T-helper 1 cell treated with Interleukin-12 subunit alpha and Interleukin-12 subunit beta and Interleukin-4 antibody, amounts not matched to agents 30 μg/mL and 1 μg/mL, for 36 hours (primary cell): ENCODE measurements around the gene BACE1.

Source experiments
- H3K27ac Mint-ChIP-seq: one replicate; pipeline ENCODE4 v1.8.0; 2021; ENCODE audit warnings: mild to moderate bottlenecking, mixed read lengths
- H3K27me3 Mint-ChIP-seq: one replicate; pipeline ENCODE4 v1.8.0; 2021; ENCODE audit warnings: low read depth, mixed read lengths
- H3K36me3 Mint-ChIP-seq: one replicate; pipeline ENCODE4 v1.8.0; 2021; ENCODE audit warnings: low read depth, mixed read lengths
- H3K4me1 Mint-ChIP-seq: one replicate; pipeline ENCODE4 v1.8.0; 2021; ENCODE audit warnings: low read depth, mixed read lengths
- H3K4me3 Mint-ChIP-seq: one replicate; pipeline ENCODE4 v1.8.0; 2021; ENCODE audit warnings: mild to moderate bottlenecking, moderate library complexity, mixed read lengths
- H3K9me3 Mint-ChIP-seq: one replicate; pipeline ENCODE4 v1.8.0; 2021; ENCODE audit warnings: mixed read lengths

Gene BACE1

DNA sequence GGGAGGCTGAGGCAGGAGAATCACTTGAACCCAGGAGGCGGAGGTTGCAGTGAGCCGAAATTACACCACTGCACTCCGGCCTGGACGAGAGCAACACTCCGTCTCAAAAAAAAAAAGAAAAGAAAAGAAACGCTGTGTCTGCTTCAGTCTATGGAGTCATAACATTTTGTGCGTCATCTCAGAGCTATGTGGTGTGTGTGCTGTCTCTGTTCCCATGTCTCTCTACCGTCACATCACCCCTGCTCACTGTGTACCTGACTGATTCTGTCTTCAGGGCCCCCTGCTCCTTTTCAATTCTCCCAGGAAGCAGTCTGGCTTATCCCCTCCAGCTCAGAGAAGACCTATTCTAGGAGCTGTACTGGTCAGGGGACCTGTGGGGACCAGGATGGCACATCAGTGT is 17.9 kb downstream of the BACE1 start:
- H3K4me3 Mint-ChIP-seq: no peak overlapping the region
- H3K4me1 Mint-ChIP-seq: no peaks in the 10 kb centered on the region
- H3K27ac Mint-ChIP-seq: no peak overlapping the region
- no peaks in the 10 kb centered on the region for H3K9me3 Mint-ChIP-seq
- no peaks in the 10 kb centered on the region for H3K36me3 Mint-ChIP-seq
- no peaks in the 10 kb centered on the region for H3K27me3 Mint-ChIP-seq

DNA sequence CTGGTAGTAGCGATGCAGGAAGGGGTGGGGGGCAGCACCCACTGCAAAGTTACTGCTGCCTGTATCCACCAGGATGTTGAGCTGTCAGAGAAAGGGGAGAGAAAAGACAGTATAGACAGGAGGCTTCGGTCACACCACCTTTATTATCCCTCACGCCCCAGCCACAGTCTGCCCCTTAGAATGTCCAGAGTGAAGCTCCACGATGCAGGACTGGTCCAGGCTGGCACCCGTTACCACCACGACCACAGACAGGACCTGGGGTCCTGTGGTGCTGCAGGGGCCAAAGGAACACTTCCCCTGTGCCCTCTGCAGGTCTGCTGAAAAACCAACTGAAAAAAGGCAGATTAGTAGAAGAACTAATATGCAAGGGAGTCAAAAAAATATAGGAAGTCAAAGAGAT is 19.2 kb downstream of the BACE1 start:
- H3K9me3 Mint-ChIP-seq: no peaks in the 10 kb centered on the region
- no peaks in the 10 kb centered on the region for H3K27me3 Mint-ChIP-seq
- no peak overlapping the region for H3K4me3 Mint-ChIP-seq
- no peaks in the 10 kb centered on the region for H3K36me3 Mint-ChIP-seq
- no peak overlapping the region for H3K27ac Mint-ChIP-seq
- no peaks in the 10 kb centered on the region for H3K4me1 Mint-ChIP-seq

DNA sequence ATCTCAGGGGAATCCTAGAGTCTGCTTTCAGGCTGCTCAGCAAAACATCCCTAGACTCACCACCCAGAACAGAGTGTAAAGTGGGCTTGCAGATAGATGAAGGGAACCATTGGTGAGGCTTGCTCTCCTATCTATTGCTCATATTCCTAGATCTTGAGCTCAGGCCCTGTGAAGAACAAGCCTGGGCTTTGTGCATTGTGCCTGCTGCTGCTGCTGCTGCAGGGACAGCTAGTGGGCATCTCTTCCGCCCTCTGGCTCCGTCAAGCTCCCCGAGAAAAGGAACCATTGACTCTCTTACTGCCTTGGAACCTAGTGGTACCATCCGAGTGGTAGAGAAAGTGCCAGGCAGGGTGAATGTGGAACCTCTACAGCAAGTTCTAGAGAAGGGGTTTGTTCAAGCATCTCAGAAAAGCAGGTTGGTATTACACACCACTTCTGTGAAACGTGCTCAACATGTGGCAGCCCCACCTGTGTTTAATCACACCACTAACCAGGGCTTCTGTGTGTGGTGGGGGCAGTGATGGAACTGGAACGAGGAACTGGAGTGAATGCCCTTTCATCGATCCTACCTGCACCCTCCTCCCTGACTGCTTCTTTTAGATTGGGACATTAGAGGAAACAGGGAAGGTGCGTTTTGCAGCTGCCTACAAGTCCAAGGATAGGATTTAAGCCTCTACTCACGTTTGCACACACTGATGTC is 20.5 kb downstream of the BACE1 start:
- no peaks in the 10 kb centered on the region for H3K27me3 Mint-ChIP-seq
- no peaks in the 10 kb centered on the region for H3K9me3 Mint-ChIP-seq

DNA sequence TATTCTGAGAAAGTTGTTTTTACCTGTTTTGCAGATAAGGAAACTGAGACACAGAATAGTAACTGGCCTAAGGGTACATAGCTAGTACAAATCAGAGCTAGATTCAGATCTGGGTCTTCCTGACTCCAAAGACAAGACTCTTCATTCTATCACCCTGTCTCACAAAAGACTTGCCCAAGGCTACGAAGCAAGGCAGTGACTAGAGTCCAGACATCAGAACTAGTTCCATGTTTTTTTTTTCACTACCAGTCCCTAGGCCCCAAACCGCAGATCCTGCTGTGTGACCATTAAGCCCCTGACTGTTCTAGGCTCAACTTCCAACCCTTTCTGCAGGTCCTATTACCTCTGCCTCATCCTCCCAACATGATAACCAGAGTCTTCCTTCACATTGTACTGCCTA is 23.4 kb downstream of the BACE1 start:
- H3K27ac Mint-ChIP-seq: no peak overlapping the region
- H3K4me1 Mint-ChIP-seq: no peaks in the 10 kb centered on the region
- H3K4me3 Mint-ChIP-seq: no peak overlapping the region
- no peaks in the 10 kb centered on the region for H3K9me3 Mint-ChIP-seq
- H3K36me3 Mint-ChIP-seq: no peaks in the 10 kb centered on the region
- H3K27me3 Mint-ChIP-seq: no peaks in the 10 kb centered on the region

More for the DNA sequence above, 20.5 kb downstream of the BACE1 start:
- Mint-ChIP-seq H3K27ac (no peak overlapping the region), H3K4me3 (no peak overlapping the region), H3K36me3 (no peaks in the 10 kb centered on the region), H3K4me1 (no peaks in the 10 kb centered on the region)

DNA sequence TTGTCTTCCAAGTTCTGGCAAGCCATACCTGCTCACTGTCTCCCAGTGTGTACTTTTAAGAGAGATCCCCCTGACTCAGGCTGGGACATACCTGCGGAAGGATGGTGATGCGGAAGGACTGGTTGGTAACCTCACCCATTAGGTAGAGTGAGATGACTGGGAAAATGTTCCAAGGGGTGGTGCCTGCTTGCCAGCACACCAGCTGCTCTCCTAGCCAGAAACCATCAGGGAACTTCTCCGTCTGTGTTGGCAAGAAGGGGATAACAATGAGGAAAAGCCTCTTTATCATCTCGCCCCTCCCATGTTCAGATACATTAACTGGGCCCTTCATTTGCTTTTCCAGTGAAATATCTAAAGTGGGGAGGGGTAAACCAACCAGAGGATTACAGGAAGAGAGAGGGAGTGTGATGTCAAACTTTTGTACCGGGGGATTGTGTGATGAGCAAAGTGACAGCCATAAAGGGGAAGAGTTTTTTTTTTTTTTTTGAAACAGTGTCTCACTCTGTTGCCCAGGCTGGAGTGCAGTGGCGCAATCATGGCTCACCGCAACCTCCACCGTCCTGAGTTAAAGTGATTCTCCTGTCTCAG is 25.2 kb downstream of the BACE1 start, which contains the start of gene BACE1-AS:
TSS of gene BACE1-AS (plus strand) at position 538 of the 588 bp plus-strand sequence.
- Mint-ChIP-seq H3K27ac (no peak within 1 kb of the TSS), H3K9me3 (no peaks in the 10 kb centered on the region), H3K4me1 (no peaks in the 10 kb centered on the region), H3K4me3 (no peak within 1 kb of the TSS), H3K36me3 (peaks cover 2% of the 10 kb centered on the region), H3K27me3 (no peaks in the 10 kb centered on the region)

DNA sequence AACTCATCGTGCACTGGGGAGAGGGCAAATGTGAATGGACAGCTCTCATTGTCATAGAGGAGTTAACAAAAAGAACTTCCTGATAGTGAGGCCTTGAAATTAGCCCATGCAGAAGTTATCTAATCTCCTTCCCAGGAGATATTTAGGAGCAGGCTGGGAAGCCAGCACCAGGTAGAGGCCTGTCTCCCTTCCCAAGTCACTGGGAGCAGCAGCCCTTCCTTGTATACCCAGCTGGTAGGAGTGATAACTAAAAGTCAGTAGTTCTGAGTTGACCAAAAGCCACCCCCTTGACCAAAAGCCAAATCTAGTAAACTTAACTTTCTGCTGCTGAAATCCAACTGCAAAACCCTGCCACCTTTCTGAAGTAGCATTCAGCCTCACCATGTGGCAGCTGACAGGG is 26.3 kb downstream of the BACE1 start:
- Mint-ChIP-seq H3K9me3 (no peaks in the 10 kb centered on the region), H3K27ac (no peak overlapping the region), H3K27me3 (no peaks in the 10 kb centered on the region), H3K4me3 (no peak overlapping the region), H3K36me3 (peaks cover 4% of the 10 kb centered on the region), H3K4me1 (no peaks in the 10 kb centered on the region)

DNA sequence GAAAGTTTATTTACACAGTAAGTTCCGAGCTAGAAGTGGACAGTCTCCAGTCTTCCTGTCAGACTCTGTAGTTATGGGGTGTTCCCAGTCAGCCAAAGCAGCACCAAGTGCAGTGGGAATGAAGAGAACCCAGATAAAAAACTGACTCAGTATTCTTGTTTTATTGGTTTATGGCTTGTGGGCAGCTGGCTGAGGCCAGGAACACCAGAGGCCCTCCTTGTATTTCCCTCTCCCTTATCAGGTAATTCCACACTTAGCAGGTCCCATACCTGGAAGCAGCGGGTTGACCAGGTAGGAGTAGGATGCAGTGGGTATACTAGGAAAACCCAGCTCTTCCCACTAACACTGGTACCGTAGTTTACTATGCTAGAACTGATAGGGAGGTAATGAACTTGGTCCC is 28.4 kb downstream of the BACE1 start:
- Mint-ChIP-seq H3K36me3 (peaks cover 6% of the 10 kb centered on the region), H3K27ac (no peak overlapping the region), H3K4me1 (no peaks in the 10 kb centered on the region), H3K4me3 (no peak overlapping the region), H3K27me3 (no peaks in the 10 kb centered on the region), H3K9me3 (no peaks in the 10 kb centered on the region)

DNA sequence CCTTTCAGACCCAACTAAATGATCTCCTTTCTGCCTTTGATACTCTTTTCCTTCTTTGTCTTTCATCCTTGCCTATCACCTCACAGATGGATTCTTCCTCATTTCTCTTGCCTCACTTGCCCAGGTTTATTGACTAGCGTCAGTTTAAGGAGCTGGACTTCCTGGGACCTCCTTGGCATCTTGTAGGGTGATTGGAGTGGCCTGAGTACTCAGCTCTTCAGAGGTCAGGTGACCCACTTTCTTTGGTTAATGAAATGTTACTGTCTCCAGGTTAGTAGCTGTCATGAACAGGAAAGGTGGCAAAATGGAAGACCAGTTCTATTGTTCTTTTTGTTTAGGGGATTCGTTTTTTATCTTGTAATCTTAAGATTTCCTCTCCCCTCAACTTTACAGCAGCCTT is 29.5 kb downstream of the BACE1 start:
- Mint-ChIP-seq H3K4me1 (no peaks in the 10 kb centered on the region), H3K36me3 (peaks cover 16% of the 10 kb centered on the region), H3K27ac (no peak overlapping the region), H3K9me3 (no peaks in the 10 kb centered on the region), H3K4me3 (no peak overlapping the region), H3K27me3 (no peaks in the 10 kb centered on the region)

DNA sequence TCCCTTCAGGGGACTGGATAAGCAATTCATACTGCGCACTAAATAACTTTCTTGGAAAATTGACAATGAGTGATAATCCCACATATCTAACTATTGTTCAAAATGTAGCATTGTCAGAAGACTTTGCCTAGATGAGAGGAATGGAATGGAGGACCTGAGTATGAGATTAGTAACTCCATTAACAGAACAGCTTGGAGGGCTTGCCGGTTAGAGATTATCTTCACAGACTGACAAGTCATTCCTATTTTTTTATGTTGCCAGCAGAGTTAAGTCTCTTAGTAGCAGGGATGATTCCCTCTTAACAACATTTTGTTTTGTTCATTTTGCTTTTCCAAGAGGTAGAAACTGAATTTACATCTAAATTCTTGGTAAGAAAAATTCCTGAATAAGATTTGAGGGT is 32.0 kb downstream of the BACE1 start:
- Mint-ChIP-seq H3K4me1 (peaks cover 8% of the 10 kb centered on the region), H3K36me3 (peaks cover 16% of the 10 kb centered on the region), H3K27me3 (no peaks in the 10 kb centered on the region)

DNA sequence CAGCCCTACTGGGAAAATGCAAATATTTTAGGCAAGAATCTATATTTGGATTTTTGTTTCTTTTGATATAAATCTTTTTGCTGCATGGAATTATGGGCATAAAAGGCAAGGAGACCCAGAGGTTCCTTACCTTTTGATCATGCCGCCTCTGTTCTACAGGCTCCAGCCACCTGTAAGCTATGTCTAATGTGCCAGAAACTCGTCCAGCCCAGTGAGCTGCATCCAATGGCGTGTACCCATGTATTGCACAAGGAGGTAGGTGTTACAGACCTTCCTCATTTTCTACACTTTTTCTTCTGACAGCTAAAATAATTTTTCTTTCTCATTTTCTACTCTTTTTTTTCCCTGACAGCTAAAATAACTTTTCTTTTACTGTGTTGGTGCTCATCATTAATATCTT is 33.1 kb downstream of the BACE1 start:
- no peaks in the 10 kb centered on the region for H3K27me3 Mint-ChIP-seq
- H3K4me3 Mint-ChIP-seq: no peak overlapping the region
- H3K36me3 Mint-ChIP-seq: peaks cover 16% of the 10 kb centered on the region
- peaks cover 8% of the 10 kb centered on the region for H3K4me1 Mint-ChIP-seq
- no peak overlapping the region for H3K27ac Mint-ChIP-seq
- H3K9me3 Mint-ChIP-seq: no peaks in the 10 kb centered on the region

More for the DNA sequence above, 32.0 kb downstream of the BACE1 start:
- H3K9me3 Mint-ChIP-seq: no peaks in the 10 kb centered on the region
- H3K4me3 Mint-ChIP-seq: no peak overlapping the region
- H3K27ac Mint-ChIP-seq: no peak overlapping the region

DNA sequence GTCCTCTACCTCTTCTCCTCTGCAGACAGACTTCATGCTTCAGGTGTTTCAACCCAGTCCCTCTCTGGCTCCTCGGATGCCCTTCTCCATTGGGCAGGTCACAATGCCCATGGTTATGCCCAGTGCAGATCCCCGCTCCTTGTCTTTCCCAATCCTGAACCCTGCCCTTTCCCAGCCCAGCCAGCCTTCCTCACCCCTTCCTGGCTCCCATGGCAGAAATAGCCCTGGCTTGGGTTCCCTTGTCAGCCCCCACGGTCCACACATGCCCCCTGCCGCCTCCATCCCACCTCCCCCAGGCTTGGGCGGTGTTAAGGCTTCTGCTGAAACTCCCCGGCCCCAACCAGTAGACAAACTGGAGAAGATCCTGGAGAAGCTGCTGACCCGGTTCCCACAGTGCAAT is 34.2 kb downstream of the BACE1 start:
- Mint-ChIP-seq H3K27me3 (no peaks in the 10 kb centered on the region), H3K4me3 (no peak overlapping the region), H3K36me3 (peaks cover 16% of the 10 kb centered on the region), H3K27ac (no peak overlapping the region), H3K4me1 (peaks cover 8% of the 10 kb centered on the region), H3K9me3 (no peaks in the 10 kb centered on the region)

DNA sequence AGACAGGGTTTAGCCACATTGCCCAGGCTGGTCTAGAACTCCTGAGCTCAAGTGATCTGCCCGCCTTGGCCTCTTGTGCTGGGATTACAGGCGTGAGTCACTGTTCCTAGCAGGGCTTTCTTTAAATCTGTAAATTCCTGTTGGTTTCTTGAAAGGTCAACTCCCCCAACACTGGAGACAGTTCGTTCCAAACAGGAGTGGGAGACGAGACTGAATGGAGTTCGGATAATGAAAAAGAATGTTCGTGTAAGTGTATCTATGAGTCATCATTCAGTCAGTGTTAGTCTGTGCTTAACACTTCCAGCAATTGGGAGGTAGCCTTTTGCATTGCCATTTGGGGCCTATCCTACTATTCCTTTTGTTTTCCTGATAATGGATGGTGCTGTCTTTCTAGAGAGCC is 34.9 kb downstream of the BACE1 start:
- no peaks in the 10 kb centered on the region for H3K27me3 Mint-ChIP-seq
- H3K36me3 Mint-ChIP-seq: peaks cover 15% of the 10 kb centered on the region
- no peak overlapping the region for H3K4me3 Mint-ChIP-seq
- no peaks in the 10 kb centered on the region for H3K9me3 Mint-ChIP-seq
- peaks cover 8% of the 10 kb centered on the region for H3K4me1 Mint-ChIP-seq
- H3K27ac Mint-ChIP-seq: no peak overlapping the region

DNA sequence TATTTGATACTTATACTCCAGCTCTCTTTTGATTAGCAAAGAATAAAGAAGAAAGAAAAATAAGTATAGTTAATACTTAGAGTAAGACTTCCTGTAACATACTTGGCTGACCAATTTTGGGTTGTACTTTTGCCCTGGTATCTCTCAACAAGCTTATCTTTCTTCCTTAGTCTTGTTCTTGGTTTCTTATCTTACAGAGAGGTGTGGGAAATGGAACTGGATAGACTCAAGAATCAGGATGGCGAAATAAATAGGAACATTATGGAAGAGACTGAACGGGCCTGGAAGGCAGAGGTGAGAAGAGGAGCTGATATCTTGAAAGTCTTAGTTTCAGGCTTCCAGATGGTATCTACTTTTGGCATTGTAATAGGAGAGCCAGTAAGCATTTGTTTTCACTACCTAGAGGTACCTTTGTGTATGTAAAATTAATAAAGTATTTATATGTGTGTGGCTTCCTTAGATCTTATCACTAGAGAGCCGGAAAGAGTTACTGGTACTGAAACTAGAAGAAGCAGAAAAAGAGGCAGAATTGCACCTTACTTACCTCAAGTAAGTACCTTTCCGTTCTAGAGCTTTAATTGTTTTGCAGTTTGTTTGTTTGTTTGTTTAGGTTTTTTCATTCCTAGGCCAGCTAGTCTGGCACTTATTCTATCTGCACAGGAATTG is 36.2 kb downstream of the BACE1 start:
- H3K4me1 Mint-ChIP-seq: peaks cover 8% of the 10 kb centered on the region
- no peaks in the 10 kb centered on the region for H3K9me3 Mint-ChIP-seq
- H3K36me3 Mint-ChIP-seq: peaks cover 18% of the 10 kb centered on the region
- peak overlapping the region; percentile 74 for H3K27ac Mint-ChIP-seq
- no peaks in the 10 kb centered on the region for H3K27me3 Mint-ChIP-seq
- H3K4me3 Mint-ChIP-seq: peak overlapping the region; percentile 43

DNA sequence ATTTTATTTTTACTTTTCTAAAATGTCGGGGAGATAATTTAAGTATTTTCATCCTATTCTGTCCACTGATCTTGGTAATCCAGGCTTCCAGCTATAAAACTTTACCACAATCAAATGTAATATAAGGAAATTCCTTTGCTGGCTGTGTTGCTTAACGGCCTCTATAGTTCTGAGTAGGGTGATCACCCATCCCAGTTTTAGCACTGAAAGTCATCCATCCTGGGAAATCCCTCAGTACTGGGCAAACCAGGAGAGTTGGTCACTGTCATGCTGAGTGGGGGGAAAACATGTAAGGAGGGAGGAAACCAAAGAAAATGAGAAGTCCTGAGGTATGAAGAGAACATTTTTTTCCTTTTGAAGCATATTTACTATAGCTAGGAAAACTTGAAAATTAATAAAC is 37.7 kb downstream of the BACE1 start:
- Mint-ChIP-seq H3K4me3 (no peak overlapping the region), H3K27ac (no peak overlapping the region), H3K4me1 (peaks cover 8% of the 10 kb centered on the region), H3K9me3 (no peaks in the 10 kb centered on the region), H3K36me3 (peaks cover 21% of the 10 kb centered on the region), H3K27me3 (no peaks in the 10 kb centered on the region)
